Umbilical cord (tissue), 2 donors: ENCODE results near the gene ASXL2. TPM values are rescaled to one million over a fixed set of nuclear protein-coding genes. Genes with fewer than 3 reads are reported as not detected.

Experiments
- DNase-seq: peaks from one replicate; pipeline ENCODE4 v3.0.0-alpha.2; 2015; ENCODE audit warnings: low spot score
- total RNA-seq: library from RNA; depleted of rRNA; stranded (reverse); fragments of >200 nt; gene quantifications from one replicate; pipeline ENCODE4 v1.2.3, GENCODE V29; 2014; ENCODE audit warnings: low replicate concordance; ENCODE audit not compliant: insufficient read depth

ASXL2 gene
- total RNA-seq, 1 donor from 2014 or later = 7.9 TPM

DNA sequence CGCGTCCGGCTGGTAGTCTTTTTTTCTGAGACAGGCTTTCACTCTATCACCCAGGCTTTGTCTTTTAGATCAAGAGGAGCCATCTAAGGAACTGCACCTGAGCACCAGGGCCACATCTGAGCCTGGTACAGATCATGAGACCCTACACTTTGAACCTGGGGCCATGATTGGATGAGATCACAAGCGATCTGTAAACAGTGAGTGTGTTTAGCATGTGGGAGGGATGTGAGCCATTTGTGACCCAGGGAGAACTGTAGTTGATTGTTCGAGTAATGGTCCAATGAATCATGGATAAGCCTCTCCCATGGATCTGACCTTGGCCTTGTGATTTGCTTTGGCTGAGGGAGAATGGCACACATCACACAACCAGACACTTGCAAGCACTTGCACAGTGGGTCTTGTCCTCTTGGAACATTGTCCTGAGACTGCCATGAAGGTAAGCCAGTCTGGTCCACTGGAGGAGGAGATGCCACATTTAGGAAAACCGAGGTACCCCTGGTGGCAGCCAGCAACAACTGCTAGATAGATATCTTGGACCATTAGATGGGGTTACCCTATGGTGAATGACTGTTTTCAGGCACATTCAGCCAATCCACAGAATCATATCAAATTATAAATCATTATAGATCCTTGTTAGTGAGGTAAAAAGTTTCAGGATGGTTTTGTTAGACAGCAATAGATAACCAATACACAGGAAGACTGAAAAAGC, 185.4 kb downstream of the ASXL2 start:
- no peak for DNase-seq

DNA sequence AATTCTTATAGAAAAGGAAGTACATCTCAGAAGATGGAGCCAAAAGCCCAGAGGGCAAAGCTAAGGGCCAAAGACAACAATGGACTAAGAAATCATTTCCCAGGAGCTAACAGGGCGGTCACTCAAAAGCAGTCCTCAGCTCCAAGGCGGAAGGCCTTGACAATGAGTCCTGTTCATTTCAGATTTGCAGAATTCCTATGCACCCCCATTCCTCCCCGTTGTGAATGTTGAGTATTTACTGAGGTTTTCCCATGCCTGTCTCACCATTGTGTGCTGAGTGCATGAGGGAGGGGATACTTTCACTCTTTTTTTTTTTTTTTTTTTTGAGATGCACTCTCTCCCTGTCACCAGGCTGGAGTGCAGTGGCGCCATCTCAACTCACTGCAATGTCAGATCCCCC, 186.1 kb downstream of the ASXL2 start:
- no peak for DNase-seq

DNA sequence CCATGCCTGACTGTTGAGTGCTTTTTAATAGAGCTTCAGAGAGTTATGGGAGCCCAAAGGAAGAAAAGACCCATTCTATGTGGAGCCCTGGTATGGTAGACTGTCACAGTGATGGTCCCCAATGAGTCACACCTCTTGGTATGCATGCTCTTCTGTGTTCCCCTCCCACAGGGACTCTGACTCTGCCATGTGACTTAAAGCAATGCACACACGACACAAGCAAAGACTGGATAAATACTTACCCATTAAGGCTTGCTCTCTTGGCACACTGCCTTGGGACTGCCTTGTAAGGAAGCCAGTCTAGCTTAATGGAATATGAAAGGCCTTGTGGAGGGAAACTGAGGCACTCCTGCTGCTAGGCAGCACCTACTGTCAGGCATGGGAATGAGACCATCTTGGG, 188.2 kb downstream of the ASXL2 start:
- DNase-seq = peak; percentile 31

DNA sequence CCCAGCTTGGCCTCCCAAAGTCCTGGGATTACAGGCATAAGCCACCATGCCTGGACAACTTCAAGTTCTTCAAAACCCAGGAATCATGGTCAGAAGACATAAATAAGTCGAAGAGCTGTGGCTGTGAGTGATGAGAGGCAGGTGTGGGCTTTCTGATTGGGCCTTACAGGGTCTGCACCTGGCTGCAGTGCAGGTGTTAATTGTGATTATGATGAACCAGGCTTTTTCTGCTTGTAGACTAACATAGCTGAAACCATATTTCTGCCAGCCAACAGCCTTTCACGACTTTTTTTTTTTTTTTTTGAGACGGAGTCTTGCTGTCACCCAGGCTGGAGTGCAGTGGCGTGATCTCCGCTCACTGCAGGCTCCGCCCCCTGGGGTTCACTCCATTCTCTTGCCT, 190.1 kb downstream of the ASXL2 start:
- no peak for DNase-seq

DNA sequence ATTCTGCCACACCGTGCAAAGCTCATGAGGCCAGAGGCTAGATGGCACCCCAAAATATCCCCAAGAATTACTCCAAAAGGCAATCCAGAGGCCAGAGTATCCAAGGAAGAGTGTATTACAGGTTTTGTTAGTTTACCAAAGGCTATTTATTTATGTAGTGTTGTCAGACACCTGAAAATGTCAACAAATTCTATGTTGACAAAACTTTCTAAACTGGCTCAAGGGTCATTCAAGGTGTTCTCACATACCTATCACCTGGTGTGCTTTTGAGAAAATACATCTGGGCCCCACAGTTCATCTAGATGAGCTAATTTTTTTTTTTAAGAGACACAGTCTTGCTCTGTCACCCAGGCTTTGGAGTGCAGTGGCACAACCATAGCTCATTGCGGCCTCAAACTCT, 192.5 kb downstream of the ASXL2 start:
- no peak for DNase-seq

DNA sequence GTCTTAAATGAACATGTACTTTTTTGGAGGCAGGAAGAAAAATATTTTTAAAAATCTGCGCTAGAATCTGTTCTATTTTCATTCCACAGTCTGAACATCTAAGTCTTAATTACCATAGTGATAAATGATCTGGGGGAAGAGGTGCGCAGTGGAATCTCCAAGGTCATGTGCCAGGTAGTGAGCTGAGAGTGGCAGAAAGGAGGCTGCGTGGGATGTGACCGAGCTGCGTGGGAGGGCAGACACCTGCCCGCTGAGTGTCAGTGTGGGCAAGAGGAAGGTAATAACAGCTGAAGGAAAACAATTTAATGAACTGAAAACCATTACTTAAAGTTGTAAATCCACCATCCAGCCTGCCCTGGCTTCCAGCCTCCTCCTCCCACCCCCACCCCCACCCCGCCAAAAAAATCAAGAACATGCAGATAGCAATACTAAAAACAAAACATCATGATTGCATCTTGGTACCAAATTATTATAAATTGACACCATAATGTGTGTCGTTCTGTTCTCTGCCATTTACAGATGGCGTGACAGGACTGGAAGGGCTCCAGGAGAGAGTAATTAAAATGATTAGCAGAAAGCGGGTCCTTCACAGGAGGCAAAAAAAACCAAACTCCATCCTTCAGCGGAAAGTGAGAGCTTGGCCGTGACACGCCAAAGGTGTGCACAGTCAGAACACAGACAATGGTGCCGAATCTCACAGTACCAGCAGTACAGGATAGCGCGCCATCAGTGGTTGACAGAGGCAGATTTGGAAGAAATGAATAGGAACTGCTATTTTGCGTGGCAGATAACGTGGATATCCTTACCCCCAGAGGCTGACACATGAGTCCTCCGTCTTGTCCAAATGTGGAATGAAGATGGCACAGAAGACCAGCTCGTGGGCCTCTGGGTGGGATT, 193.5 kb downstream of the ASXL2 start:
- no peak for DNase-seq

Other genes with a start within 250 kb of the ASXL2 start
- gene DTNB, start 204.9 kb downstream of the ASXL2 start, total RNA-seq = 55.4 TPM
- 4.1 TPM for gene KIF3C, start 104.0 kb upstream of the ASXL2 start, total RNA-seq
- gene RAB10, start 155.6 kb upstream of the ASXL2 start, total RNA-seq = 64.8 TPM